Keratinocyte (primary cell): ENCODE measurements around the gene EXOC4. TPM values are rescaled to one million over a fixed set of nuclear protein-coding genes. Genes with fewer than 3 reads are reported as not detected.

Source experiments
- DNase-seq: peaks from one replicate; pipeline ENCODE4 v3.0.0-alpha.2; 2011; ENCODE audit warnings: low read depth, missing footprints, low spot score
- FAIRE-seq: peaks from 2 replicates; lab custom pipeline; 2011; peaks lifted over from hg19 to GRCh38; lab: Jason Lieb, UNC
- H2AFZ ChIP-seq: 2 replicates; pipeline ENCODE4 v1.6.0; 2012; ENCODE audit warnings: low read length, control low read depth, inconsistent platforms; ENCODE audit not compliant: control insufficient read depth
- H3K27ac ChIP-seq: 2 replicates; pipeline ENCODE4 v1.5.1; 2011; ENCODE audit warnings: low read length; ENCODE audit not compliant: control insufficient read depth, insufficient read depth
- H3K27me3 ChIP-seq: 3 replicates; pipeline ENCODE4 v1.6.0; 2011; ENCODE audit warnings: low read length; ENCODE audit not compliant: control insufficient read depth, insufficient read depth; ENCODE audit errors: extremely low read depth
- H3K36me3 ChIP-seq, 2 experiments: 2 replicates in 1 of 2; 3 replicates in 1 of 2; pipeline ENCODE4 v1.5.1; 2011; ENCODE audit warnings: low read length in 2 of 2, mild to moderate bottlenecking in 1 of 2; ENCODE audit not compliant: control insufficient read depth in 2 of 2, insufficient read depth in 2 of 2; ENCODE audit errors: extremely low read depth in 1 of 2
- H3K4me1 ChIP-seq: 3 replicates; pipeline ENCODE4 v1.5.1; 2011; ENCODE audit warnings: low read length; ENCODE audit not compliant: control insufficient read depth, insufficient read depth; ENCODE audit errors: extremely low read depth
- H3K4me2 ChIP-seq: 3 replicates; pipeline ENCODE4 v1.6.0; 2011; ENCODE audit warnings: low read depth, low read length; ENCODE audit not compliant: control insufficient read depth, insufficient read depth; ENCODE audit errors: extremely low read depth
- H3K4me3 ChIP-seq, 3 experiments: fragments of 200-600 bp in 1 of 3; sonication (generic) in 1 of 3; 2 replicates in 2 of 3; 3 replicates in 1 of 3; pipeline ENCODE4 v1.5.1; 2011 to 2016; ENCODE audit warnings: low read length in 3 of 3, mild to moderate bottlenecking in 3 of 3, control low read depth in 2 of 3, inconsistent platforms in 1 of 3, low read depth in 1 of 3, mixed read lengths in 1 of 3, mixed run types in 1 of 3, moderate library complexity in 1 of 3; ENCODE audit not compliant: control insufficient read depth in 2 of 3, insufficient read depth in 2 of 3; ENCODE audit errors: extremely low read depth in 1 of 3
- H3K79me2 ChIP-seq: 2 replicates; pipeline ENCODE4 v1.6.0; 2012; ENCODE audit warnings: low read length; ENCODE audit not compliant: control insufficient read depth, insufficient read depth
- H3K9ac ChIP-seq: 3 replicates; pipeline ENCODE4 v1.6.0; 2011; ENCODE audit warnings: low read length; ENCODE audit not compliant: control insufficient read depth, insufficient read depth; ENCODE audit errors: extremely low read depth
- H3K9me1 ChIP-seq: 3 replicates; pipeline ENCODE4 v1.6.0; 2011; ENCODE audit warnings: low read length; ENCODE audit not compliant: control insufficient read depth, insufficient read depth; ENCODE audit errors: extremely low read depth
- H3K9me3 ChIP-seq: 2 replicates; pipeline ENCODE4 v1.5.1; 2012; ENCODE audit warnings: low read depth, low read length; ENCODE audit not compliant: control insufficient read depth
- H4K20me1 ChIP-seq: 3 replicates; pipeline ENCODE4 v1.6.0; 2011; ENCODE audit warnings: low read length; ENCODE audit not compliant: control insufficient read depth, insufficient read depth; ENCODE audit errors: extremely low read depth
- CTCF ChIP-seq, 3 experiments: IDR thresholded peaks in 1 of 3; conservative IDR thresholded peaks in 1 of 3; optimal IDR thresholded peaks in 1 of 3; 2 replicates in 2 of 3; 3 replicates in 1 of 3; pipeline versions ENCODE3 to v1.5.1; 2011; ENCODE audit warnings: low read length in 3 of 3, mild to moderate bottlenecking in 3 of 3, moderate library complexity in 2 of 3, control low read depth in 1 of 3, inconsistent platforms in 1 of 3; ENCODE audit not compliant: insufficient read depth in 2 of 3; ENCODE audit errors: extremely low read depth in 1 of 3
- EZH2 ChIP-seq: IDR thresholded peaks from one replicate; pipeline ENCODE4 v1.6.1; 2012; ENCODE audit warnings: inconsistent platforms, mild to moderate bottlenecking, low read length, moderate library complexity
- dilution Hi-C: fragments of 300-500 bp; cut with MboI; formaldehyde crosslinking; loops from one replicate; pipeline ENCODE4 v1.7.0; 2020; ENCODE audit warnings: low sequenced_read_pairs; ENCODE audit not compliant: extremely low pct_ligation_motif_present
- polyA plus RNA-seq, 5 experiments: library from polyadenylated mRNA; depleted of rRNA in 3 of 5; stranded (reverse) in 3 of 5; stranded (forward) in 1 of 5; unstranded in 1 of 5; fragments of >200 nt; gene quantifications; 1 replicate in 1 of 5; 2 replicates in 3 of 5; 3 replicates in 1 of 5; pipeline versions ENCODE4 v1.2.1 to v1.2.3, GENCODE V29; 2011 to 2012; ENCODE audit warnings: missing spikeins in 2 of 5, low read depth in 1 of 5, low replicate concordance in 1 of 5

Gene EXOC4
- polyA plus RNA-seq, 1 donor (not counting 4 experiments of a cell fraction or from before 2014, with no cell fraction given), result 52.6 TPM

- TF ChIP-seq EZH2 (no peak), CTCF (optimal IDR thresholded peaks at IDR 0.05 in 1 of 3, IDR thresholded peaks at IDR 0.05 in 1 of 3, conservative IDR thresholded peaks at IDR 0.05 in 1 of 3; ENCODE audit: extremely low read depth in 1 of 3, insufficient read depth in 2 of 3, low read length in 3 of 3) (no peak)
- DNase-seq (no peak), FAIRE-seq (no peak)
- H3K27ac ChIP-seq, result no peak overlapping the region
- no peaks in the 10 kb centered on the region for H3K9me1 ChIP-seq
- H3K9me3 ChIP-seq, result no peaks in the 10 kb centered on the region
- H2AFZ ChIP-seq, result no peak overlapping the region
- no peaks in the 10 kb centered on the region for H3K27me3 ChIP-seq
- H3K4me1 ChIP-seq, result peaks cover 14% of the 10 kb centered on the region
- H3K79me2 ChIP-seq, result no peaks in the 10 kb centered on the region
- no peaks in the 10 kb centered on the region for H3K36me3 ChIP-seq
- dilution Hi-C loops, result no loop called here
- no peak overlapping the region for H3K4me3 ChIP-seq
- H3K9ac ChIP-seq, result no peak overlapping the region
- H4K20me1 ChIP-seq, result no peaks in the 10 kb centered on the region
- no peak overlapping the region for H3K4me2 ChIP-seq
These were observed 727.9 kb downstream of the EXOC4 start for GRCh38 chr7:133980804-133981203.

- Histone ChIP-seq H4K20me1 (no peaks in the 10 kb centered on the region), H3K9me3 (no peaks in the 10 kb centered on the region), H2AFZ (peak overlapping the region; percentile 28), H3K4me1 (peaks cover 14% of the 10 kb centered on the region), H3K4me3 (no peak overlapping the region), H3K79me2 (no peaks in the 10 kb centered on the region), H3K9ac (no peak overlapping the region), H3K4me2 (peak overlapping the region; percentile 51), H3K9me1 (no peaks in the 10 kb centered on the region), H3K27ac (no peak overlapping the region), H3K36me3 (no peaks in the 10 kb centered on the region), H3K27me3 (no peaks in the 10 kb centered on the region)
- FAIRE-seq, result peak; percentile 77
- TF ChIP-seq EZH2 (no peak), CTCF (optimal IDR thresholded peaks at IDR 0.05 in 1 of 3, IDR thresholded peaks at IDR 0.05 in 1 of 3, conservative IDR thresholded peaks at IDR 0.05 in 1 of 3; ENCODE audit: extremely low read depth in 1 of 3, insufficient read depth in 2 of 3, low read length in 3 of 3) (peak in 1 of 3 experiments; percentile 16)
- DNase-seq, result peak; percentile 5
- dilution Hi-C loops, result no loop called here
These were observed 731.0 kb downstream of the EXOC4 start for GRCh38 chr7:133983685-133984419.
